HG03439 (cell line): ENCODE results near the gene PTTG2.
"Not testable (repeated sequence)": the region's sequence is repeated elsewhere in the genome, so short reads cannot be mapped to it uniquely, and the experiment has no call there.

Source experiments
- ATAC-seq: cut with Tn5 transposase; IDR thresholded peaks from one replicate; pipeline ENCODE4 v1.9.1; 2021; ENCODE audit warnings: mild to moderate bottlenecking, moderate library complexity; ENCODE audit not compliant: unreplicated experiment

The PTTG2 gene

DNA sequence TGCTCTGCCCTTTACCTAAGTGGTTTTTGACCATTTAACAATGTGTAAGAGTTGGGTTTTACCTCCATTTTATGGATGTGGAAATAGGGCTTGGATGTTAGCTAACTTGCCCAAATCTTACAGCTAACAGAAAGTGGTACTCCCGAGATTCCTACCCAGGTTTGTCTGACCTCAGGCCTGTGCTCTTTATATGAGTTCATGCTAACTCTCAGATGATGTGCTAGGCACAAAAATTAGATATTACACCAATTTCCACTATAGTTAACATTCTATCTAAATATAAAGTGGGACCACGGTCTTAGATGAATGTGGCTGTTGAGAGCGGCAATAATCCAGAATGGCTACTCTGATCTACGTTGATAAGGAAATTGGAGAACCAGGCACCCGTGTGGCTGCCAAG is at the start of gene PTTG2:
Gene PTTG2, plus strand, starts transcription at position 301 of the 400 bp plus-strand sequence. Its CDS starts 37 bp downstream, at position 338.
- ATAC-seq, result no peak

DNA sequence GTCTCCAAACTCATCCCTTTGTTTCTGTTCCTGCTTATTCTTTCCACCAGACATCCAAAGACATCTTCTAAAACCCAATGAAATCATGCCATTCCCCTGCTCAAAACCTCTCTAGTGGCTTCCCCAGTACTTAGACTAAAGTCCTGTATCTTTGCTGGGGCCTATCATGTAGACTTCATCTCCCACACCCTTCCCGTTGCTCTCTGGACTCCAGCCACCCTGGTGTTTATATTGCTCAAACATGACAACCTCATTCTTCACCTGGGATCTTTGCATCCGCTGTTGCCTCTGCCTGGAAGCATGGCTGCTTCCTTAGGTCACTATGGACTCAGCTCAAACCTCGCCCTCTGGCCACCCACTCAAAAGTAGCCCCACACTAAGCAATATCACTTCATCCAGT is 45.7 kb upstream of the PTTG2 start:
- no peak for ATAC-seq

- no peak for ATAC-seq
These were observed 42.8 kb upstream of the PTTG2 start for GRCh38 chr4:37917388-37917787.

DNA sequence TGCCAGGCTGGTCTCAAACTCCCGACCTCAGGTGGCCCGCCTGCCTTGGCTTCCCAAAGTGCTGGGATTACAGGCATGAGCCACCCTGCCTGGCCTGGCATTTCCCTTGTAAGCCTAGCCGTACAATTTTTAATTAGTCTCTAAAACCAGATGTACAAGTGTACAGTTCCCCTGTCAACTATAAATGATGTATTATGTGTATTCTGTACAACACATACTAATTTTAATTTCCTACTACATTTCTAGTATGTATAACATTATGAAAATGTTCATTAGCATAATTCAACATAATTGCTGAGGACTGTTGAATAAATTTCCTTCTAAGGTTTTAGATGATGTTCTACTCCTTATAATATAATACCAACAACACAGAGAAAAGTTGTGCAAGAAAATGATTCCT is 41.5 kb upstream of the PTTG2 start:
- no peak for ATAC-seq

DNA sequence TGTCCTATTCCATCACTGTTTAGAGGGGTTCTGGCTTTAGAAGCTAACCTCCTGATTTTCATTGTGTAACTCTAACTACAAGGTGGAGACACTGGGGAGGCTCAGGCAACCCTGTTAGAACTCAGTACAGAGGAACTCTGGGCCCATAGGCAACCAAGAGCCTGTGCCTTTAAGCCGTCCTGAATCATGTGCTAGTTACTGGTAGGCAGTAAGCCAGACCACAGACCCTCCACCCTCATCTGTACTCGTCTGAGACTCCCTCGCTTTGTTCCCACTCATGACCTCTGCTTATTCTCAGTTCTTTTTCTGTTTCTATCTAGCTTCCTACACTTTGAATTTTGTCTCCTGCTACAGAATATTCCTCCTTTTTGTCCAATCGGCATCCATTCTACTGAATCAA is 37.9 kb upstream of the PTTG2 start:
- ATAC-seq, result no peak

DNA sequence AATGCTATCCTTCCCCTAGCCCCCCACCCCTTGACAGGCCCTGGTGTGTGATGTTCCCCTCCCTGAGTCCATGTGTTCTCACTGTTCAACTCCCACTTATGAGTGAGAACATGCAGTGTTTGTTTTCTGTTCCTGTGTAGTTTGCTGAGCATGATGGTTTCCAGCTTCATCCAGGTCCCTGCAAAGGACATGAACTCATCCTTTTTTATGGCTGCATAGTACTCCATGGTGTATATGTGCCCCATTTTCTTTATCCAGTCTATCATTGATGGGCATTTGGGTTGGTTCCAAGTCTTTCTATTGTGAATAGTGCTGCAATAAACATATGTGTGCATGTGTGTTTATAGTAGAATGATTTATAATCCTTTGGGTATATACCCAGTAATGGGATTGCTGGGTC is 37.1 kb upstream of the PTTG2 start:
- ATAC-seq, result not testable (repeated sequence)

DNA sequence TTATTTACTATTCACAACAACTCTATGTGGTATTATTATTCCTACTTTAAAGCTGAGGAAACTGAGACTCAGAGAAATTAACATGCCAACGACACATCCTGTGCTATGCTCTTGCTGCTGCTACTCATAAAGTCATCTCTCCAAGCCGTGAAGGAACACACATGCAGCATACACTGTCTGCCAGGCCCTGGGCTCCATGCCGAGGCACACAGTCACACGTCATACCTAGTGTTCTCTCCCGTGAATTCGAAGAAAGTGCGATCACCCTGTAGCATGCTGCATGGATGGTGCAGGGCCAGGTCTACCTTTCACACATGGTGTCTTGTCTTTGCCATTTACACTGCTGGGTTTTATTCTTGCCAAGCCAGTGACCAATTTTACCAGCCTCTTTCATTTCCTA is 35.3 kb upstream of the PTTG2 start:
- no peak for ATAC-seq

DNA sequence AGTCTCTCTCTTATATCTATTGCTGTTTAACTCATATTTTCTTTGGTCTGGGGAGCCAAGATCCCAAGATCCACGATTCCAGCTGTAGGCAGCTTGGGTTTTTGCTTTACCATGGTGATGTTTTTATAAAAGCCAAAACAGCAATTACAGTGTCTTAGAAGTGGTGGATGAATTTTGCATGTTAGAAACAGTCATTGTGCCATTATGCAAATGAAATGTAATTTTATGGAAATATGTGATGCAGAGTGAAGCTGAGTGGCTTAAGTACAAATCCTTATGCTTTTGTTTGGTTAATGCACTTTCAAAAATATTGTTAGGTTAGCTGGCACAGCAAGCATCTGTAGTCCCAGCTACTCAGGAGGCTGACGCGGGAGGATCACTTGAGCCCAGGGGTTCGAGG is 32.8 kb upstream of the PTTG2 start:
- no peak for ATAC-seq

DNA sequence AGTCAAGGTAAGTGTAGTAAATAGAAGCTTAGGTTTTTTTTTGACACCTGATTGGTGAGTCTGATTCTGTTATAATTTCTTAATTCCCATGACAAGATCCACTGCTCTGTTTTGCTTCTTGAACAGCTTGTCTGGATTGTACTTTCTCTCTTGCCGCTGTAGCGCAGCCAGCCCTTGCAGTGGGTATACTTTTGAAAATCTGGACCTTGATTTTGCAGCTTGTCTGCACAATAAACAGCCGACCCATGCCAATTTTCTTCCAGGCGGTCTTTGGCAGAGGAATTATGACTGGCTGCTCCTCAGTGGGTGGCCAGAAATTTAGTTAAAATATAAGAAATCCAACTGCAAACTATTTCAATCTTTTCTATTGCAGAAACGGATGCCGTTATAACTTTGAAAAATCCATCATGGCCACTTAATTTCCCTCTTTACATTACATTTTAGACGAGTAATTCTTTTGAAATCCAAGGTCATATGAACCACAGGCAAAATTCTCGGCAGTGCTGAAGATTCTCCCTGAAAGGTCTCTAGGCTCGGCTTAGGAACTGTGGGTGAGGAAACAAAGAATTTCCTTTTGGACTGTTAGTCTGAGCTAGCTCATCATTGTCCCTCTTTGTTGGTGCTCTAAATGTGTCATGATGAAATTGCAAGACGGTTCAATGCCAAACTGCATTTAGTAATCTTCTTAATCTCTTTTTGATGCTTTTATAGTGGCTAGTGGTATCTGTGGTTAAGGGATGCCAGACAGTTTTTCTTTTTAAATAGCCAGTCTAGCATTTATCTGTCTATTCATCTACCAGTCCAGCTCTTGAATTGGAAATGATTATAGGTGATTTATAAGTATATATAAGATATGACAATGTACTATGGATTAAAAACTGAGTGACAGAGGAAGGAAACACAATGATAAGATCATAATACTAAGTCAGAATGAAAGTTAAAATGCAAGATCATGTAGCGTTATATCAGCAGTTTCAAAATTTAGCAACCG is 31.5 kb upstream of the PTTG2 start:
- no peak for ATAC-seq

GRCh38 chr4:37934096-37934495 is 26.1 kb upstream of the PTTG2 start:
- ATAC-seq, result no peak

DNA sequence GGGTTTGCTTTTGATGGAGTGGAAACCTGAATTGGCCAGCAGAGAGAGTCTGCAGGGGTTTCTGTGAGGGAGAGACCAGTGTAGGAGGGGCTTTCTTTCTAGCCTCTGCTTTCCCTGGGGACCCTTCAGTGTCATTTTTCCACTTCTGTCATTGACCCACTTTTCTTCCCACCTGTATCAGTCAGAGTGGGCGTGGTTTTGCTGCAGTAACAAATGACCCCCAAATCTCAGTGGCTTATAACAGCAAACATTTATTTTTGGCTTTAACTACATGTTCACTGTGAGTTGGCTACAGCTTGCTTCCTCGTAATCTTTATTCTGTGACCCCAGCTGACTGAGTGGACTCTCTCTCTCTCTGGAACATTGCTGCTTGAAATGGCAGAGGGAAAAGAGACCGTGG is 25.6 kb upstream of the PTTG2 start:
- ATAC-seq, result no peak

DNA sequence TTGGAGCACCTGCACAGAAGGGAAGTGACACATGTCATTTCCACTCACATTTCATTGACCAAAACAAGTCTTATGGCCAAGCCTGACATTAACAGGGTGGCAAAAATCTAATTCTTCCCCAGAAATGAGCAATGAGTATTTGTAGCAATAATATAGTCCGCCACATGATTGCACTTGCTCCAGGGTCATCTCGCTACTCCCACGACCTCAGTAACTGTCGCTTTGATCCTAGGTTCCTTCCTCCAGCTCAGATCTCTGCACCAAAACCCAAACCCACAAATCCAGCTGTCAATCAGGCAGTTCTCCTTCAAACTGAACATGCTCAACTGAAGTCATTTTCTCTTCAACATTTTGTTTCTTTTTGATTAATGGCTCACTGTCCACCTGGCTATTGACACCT is 25.2 kb upstream of the PTTG2 start:
- ATAC-seq, result no peak

DNA sequence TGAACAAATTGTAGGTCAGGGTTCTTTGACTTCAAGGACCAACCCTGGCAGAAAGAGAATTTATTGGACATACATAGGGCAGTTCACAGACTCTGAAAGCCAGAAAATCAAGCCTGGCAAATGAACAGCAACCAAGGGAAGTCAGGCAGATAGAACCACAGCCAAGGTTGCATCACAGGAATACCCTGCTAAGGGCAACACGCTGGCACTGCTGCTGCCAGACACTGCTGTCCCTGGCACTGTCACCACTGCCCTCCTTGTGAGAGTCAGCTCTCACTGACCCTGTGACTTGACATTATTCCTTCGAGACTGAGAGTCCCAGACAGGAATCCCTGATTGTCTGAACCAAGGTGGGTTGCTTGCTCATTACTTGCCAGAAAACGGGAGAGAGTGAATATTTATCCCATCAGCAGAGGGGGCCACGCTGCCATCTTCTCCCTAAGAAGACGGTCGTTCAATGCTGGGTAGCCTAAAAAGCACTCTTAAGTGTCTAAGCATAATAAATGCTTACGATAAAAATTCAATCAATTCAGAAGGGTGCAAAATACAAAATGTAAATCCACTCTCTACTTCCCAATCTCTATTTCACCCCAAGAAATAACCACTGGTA is 23.2 kb upstream of the PTTG2 start:
- no peak for ATAC-seq

DNA sequence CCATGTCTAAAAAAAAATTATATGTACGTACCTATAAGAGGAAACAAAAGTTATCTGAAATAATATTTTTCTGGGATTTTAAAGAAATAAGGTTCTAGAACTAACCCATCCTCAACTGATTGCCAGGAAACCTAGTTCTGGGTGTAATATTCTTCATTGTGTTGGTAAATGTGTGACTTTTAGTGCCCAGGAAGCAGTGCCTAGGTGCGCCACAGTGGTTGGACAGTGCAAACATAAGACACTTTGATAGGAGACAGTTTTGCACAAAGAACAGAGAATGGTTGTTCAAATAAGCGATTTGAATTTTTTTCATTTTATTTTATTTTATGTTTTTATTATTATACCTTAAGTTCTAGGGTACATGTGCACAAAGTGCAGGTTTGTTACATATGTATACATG is 22.0 kb upstream of the PTTG2 start:
- no peak for ATAC-seq

DNA sequence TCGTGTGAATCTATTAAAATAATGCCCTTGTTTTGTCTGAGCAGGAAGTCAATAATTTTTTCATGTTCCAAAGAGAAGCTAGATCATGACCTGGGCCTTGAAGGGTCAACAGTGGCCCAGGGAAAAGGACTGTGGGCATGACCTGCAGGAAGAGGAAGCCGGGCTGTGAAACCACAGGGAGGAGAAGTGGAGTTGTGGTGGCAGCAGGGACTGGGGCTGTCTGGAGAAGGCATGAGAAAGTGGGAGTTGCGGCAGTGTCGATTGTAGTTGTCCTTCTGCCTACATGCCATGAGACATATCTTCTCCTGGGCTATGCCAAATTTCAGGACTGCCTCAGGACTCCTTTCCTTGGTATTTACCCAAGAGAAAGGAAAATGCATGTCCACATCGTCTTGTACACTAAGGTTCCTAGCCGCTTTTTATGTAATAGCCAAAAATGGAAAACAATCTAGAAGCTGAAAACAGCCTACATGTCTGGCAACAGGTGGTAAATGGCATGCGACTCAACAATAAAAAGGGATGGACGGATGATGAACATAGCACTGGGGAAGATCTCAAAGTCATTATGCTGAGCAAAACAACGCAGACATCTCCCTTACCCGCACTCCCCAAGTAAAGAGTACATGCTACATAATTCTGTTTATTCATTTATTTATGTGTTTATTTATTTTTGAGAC is 13.6 kb upstream of the PTTG2 start:
- ATAC-seq, result no peak

GRCh38 chr4:37948542-37948941 is 11.7 kb upstream of the PTTG2 start:
- no peak for ATAC-seq

DNA sequence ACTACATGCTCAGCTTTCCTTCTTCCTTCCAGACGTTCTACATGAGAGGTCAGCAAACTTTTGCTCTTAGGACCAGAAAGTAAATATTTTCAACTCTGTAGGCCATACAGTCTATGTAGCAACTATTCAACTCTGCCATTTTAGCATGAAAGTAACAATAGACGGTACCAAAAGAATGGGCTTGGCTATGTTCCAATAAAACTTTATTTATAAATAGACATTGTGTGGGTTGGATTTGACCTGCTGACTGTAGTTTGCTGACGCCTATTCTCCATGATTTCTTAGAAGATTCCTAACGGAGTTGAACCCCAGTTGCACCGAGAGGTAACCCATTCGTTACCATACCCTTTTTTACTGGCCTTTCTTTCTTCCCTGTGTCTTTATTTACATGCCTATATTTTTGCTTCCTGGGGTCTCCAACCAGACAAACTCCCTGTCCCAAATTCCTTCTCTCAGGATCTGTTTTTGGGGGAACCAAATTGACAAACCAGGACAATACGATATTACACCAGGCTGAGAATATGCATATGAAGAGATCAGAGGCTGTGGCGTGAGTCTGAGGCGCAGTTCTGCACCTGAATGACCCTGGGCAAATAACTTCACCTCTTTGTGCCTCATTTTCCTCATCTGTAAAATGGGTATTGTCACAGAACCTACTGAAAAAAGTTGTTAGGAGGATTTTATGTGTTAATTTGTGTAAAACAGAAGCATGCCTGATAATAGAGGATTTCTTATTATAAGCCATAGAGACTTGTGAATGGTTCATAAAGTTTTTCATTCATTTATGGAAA is 10.4 kb upstream of the PTTG2 start:
- no peak for ATAC-seq

GRCh38 chr4:37951461-37952352 is 8.5 kb upstream of the PTTG2 start:
- no peak for ATAC-seq

- no peak for ATAC-seq
These were observed 7.0 kb upstream of the PTTG2 start for GRCh38 chr4:37953156-37953555.
